MCF 10A (cell line): ENCODE data around the gene VAMP5. TPM values are rescaled to one million over a fixed set of nuclear protein-coding genes. Genes with fewer than 3 reads are reported as not detected.

Experiments used
- BruUV-seq: library from RNA; stranded (reverse); fragments of 400-500 nt; replicated peaks from 2 replicates; lab custom pipeline; 2021; lab: Mats Ljungman, UMichigan
- CTCF ChIA-PET: fragments of 300-600 bp; sonication (Branson Sonifier 250); formaldehyde crosslinking; extraction: SDS; loops from one replicate; lab custom pipeline; 2021; ENCODE audit warnings: antibody characterized with exemption, inconsistent platforms; lab: Yijun Ruan, JAX
- POLR2A ChIA-PET: fragments of 300-600, 350-650 bp; sonication (Branson Sonifier 250); formaldehyde crosslinking; extraction: SDS; loops from one replicate; lab custom pipeline; 2020; ENCODE audit warnings: antibody characterized with exemption, inconsistent platforms; lab: Yijun Ruan, JAX
- DNase-seq: peaks from one replicate; pipeline ENCODE4 v3.0.0-alpha.2; 2018; ENCODE audit not compliant: unreplicated experiment
- H3K27ac Mint-ChIP-seq: one replicate; pipeline ENCODE4 v1.8.0; 2022; ENCODE audit warnings: mild to moderate bottlenecking, low read depth, mixed read lengths; ENCODE audit not compliant: unreplicated experiment
- H3K27me3 Mint-ChIP-seq: one replicate; pipeline ENCODE4 v1.8.0; 2022; ENCODE audit warnings: mixed read lengths; ENCODE audit not compliant: insufficient read depth, unreplicated experiment
- H3K36me3 Mint-ChIP-seq: one replicate; pipeline ENCODE4 v1.8.0; 2022; ENCODE audit warnings: mild to moderate bottlenecking, moderate library complexity, mixed read lengths; ENCODE audit not compliant: insufficient read depth, unreplicated experiment
- H3K4me1 Mint-ChIP-seq: one replicate; pipeline ENCODE4 v1.8.0; 2022; ENCODE audit warnings: mixed read lengths; ENCODE audit not compliant: insufficient read depth, unreplicated experiment
- H3K4me3 Mint-ChIP-seq: one replicate; pipeline ENCODE4 v1.8.0; 2022; ENCODE audit warnings: mild to moderate bottlenecking, moderate library complexity, mixed read lengths; ENCODE audit not compliant: unreplicated experiment
- H3K9me3 Mint-ChIP-seq: one replicate; pipeline ENCODE4 v1.8.0; 2022; ENCODE audit warnings: mixed read lengths; ENCODE audit not compliant: unreplicated experiment
- intact Hi-C: fragments of 100-400 bp; cut with micrococcal nuclease; formaldehyde crosslinking; loops from 2 replicates; pipeline ENCODE4 v1.14.1; 2022
- total RNA-seq: library from RNA; stranded (reverse); gene quantifications from 2 replicates; pipeline ENCODE4 v1.2.3, GENCODE V29; 2022
- TF ChIP-seq, protein P1 (sequence below): fragments of 200-600 bp; IDR thresholded peaks from one replicate; pipeline ENCODE4 v1.8.0; 2022; ENCODE audit warnings: antibody characterized with exemption, mild to moderate bottlenecking; ENCODE audit not compliant: unreplicated experiment

Gene VAMP5
- total RNA-seq, 1 experiment from 2014 or later = 1.6 TPM

DNA sequence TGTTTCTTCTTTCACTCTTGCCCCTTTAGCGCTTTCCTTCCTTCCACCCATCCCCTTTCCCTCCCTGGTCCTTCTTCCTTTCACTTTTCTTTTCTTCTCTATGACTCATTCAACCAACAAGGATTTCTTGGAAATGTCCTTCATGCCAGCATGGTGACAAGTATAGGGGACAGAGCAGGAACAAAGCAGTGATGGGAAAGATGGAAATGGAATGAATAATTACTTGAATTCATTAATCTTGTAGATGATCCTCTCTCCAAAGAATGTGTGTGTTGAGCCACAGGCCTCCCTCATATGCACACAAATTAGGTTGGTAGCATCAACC, 1.5 kb downstream of the VAMP5 start:
- no TSS peak for BruUV-seq
- H3K36me3 Mint-ChIP-seq = peaks cover 29% of the 10 kb centered on the region
- TF ChIP-seq, protein P1, sequence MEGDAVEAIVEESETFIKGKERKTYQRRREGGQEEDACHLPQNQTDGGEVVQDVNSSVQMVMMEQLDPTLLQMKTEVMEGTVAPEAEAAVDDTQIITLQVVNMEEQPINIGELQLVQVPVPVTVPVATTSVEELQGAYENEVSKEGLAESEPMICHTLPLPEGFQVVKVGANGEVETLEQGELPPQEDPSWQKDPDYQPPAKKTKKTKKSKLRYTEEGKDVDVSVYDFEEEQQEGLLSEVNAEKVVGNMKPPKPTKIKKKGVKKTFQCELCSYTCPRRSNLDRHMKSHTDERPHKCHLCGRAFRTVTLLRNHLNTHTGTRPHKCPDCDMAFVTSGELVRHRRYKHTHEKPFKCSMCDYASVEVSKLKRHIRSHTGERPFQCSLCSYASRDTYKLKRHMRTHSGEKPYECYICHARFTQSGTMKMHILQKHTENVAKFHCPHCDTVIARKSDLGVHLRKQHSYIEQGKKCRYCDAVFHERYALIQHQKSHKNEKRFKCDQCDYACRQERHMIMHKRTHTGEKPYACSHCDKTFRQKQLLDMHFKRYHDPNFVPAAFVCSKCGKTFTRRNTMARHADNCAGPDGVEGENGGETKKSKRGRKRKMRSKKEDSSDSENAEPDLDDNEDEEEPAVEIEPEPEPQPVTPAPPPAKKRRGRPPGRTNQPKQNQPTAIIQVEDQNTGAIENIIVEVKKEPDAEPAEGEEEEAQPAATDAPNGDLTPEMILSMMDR = no peak
- peak overlapping the region; percentile 91 for H3K27ac Mint-ChIP-seq
- H3K4me3 Mint-ChIP-seq = no peak overlapping the region
- ChIA-PET POLR2A (interaction anchor here (0.8 to 6.1 kb wide), 5 partner anchors 10 to 231 kb away, joined by 3 to 54 read pairs (median 5); partner anchors contain the start of genes ELMOD3, RNF181 and TMEM150A), CTCF (interaction anchor here (0.7 to 1.3 kb wide), 2 partner anchors 11 to 43 kb away, joined by 3 to 4 read pairs; no protein-coding TSS in a partner anchor)
- H3K27me3 Mint-ChIP-seq = no peaks in the 10 kb centered on the region
- H3K4me1 Mint-ChIP-seq = peaks cover 14% of the 10 kb centered on the region
- no peak for DNase-seq
- no peaks in the 10 kb centered on the region for H3K9me3 Mint-ChIP-seq
- intact Hi-C loops = no loop called here

GRCh38 chr2:85588236-85588635, 4.0 kb downstream of the VAMP5 start:
- H3K9me3 Mint-ChIP-seq = no peaks in the 10 kb centered on the region
- TF ChIP-seq, protein P1 = no peak
- H3K27ac Mint-ChIP-seq = no peak overlapping the region
- H3K27me3 Mint-ChIP-seq = no peaks in the 10 kb centered on the region
- DNase-seq = no peak
- peaks cover 9% of the 10 kb centered on the region for H3K36me3 Mint-ChIP-seq
- ChIA-PET CTCF (no interaction called here), POLR2A (interaction anchor here (0.7 to 6.1 kb wide), 3 partner anchors 7 to 22 kb away, joined by 3 to 54 read pairs (median 5); partner anchors contain the start of genes RNF181 and VAMP8)
- BruUV-seq = no TSS peak
- intact Hi-C loops = no loop called here
- H3K4me1 Mint-ChIP-seq = peaks cover 14% of the 10 kb centered on the region
- H3K4me3 Mint-ChIP-seq = no peak overlapping the region

DNA sequence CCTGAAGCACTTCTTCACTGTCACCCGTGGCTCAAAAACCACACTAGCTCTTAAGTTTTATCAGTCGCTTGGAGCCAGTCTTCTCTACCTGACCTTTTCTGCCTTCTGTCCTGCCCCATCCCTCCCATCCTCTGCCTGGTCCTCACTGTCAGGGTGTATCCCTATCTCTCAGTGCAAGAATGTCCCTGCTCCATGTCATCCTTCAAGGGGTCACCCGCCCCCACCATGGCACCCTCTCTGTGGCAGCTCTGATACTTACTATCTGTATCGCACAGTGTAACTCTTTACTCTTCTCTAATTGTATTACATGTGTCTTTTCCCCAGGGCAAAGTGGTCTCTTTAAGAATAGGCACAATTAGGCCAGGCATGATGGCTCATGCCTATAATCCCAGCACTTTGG, 4.4 kb downstream of the VAMP5 start:
- CTCF ChIA-PET = no interaction called here
- no peaks in the 10 kb centered on the region for H3K27me3 Mint-ChIP-seq
- POLR2A ChIA-PET = interaction anchor here (0.7 to 1.1 kb wide), 3 partner anchors 9 to 23 kb away, joined by 3 to 4 read pairs (median 3); no protein-coding TSS in a partner anchor
- no TSS peak for BruUV-seq
- no peak overlapping the region for H3K27ac Mint-ChIP-seq
- DNase-seq = no peak
- no peak overlapping the region for H3K4me3 Mint-ChIP-seq
- TF ChIP-seq, protein P1 = no peak
- intact Hi-C loops = no loop called here
- peaks cover 14% of the 10 kb centered on the region for H3K4me1 Mint-ChIP-seq
- no peaks in the 10 kb centered on the region for H3K9me3 Mint-ChIP-seq
- peaks cover 5% of the 10 kb centered on the region for H3K36me3 Mint-ChIP-seq

DNA sequence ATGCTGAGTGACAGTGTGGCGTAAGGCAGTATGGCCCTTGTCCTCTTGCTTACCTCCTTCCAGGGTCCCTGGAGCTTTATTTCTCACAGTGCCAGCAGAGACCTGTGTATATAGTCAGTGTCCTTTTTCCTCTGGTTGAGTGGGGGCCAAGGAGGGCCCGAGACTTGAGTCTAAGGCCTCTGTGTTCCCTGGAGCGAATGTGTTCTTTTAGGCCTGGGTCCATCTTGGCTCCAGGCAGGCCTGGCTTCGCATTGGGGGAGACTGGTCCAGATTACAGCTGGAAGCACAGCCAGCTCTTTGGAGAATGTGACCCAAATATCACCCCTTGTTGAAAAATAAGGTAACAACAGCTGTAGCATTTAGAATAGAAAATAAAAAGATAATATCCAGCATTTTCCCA, 5.0 kb downstream of the VAMP5 start:
- Mint-ChIP-seq H3K9me3 (no peaks in the 10 kb centered on the region), H3K36me3 (no peaks in the 10 kb centered on the region), H3K4me1 (peaks cover 17% of the 10 kb centered on the region), H3K4me3 (no peak overlapping the region), H3K27ac (no peak overlapping the region), H3K27me3 (no peaks in the 10 kb centered on the region)
- ChIA-PET POLR2A (interaction anchor here (0.9 to 1.1 kb wide), 2 partner anchors 9 to 11 kb away, joined by 3 to 4 read pairs; no protein-coding TSS in a partner anchor), CTCF (no interaction called here)
- intact Hi-C loops = no loop called here
- TF ChIP-seq, protein P1 = no peak
- no peak for DNase-seq
- no TSS peak for BruUV-seq
